KOPT-K1 (cell line): ENCODE data around the gene KDM6B.

ENCODE experiments used
- H3K27ac ChIP-seq: fragments of 200-600 bp; sonication (generic); 2 replicates; pipeline ENCODE4 v1.5.1; 2016; ENCODE audit warnings: antibody characterized with exemption, mild to moderate bottlenecking, low read depth, low read length; ENCODE audit not compliant: poor library complexity, severe bottlenecking
- H3K36me3 ChIP-seq: fragments of 200-600 bp; sonication (generic); 2 replicates; pipeline ENCODE4 v1.5.1; 2017; ENCODE audit warnings: antibody characterized with exemption, mild to moderate bottlenecking, low read length, moderate library complexity; ENCODE audit not compliant: insufficient read depth
- H3K9me3 ChIP-seq: fragments of 200-600 bp; sonication (generic); 2 replicates; pipeline ENCODE4 v1.5.1; 2017; ENCODE audit warnings: antibody characterized with exemption, low read length, mild to moderate bottlenecking; ENCODE audit not compliant: insufficient read depth, poor library complexity, severe bottlenecking

The KDM6B gene

DNA sequence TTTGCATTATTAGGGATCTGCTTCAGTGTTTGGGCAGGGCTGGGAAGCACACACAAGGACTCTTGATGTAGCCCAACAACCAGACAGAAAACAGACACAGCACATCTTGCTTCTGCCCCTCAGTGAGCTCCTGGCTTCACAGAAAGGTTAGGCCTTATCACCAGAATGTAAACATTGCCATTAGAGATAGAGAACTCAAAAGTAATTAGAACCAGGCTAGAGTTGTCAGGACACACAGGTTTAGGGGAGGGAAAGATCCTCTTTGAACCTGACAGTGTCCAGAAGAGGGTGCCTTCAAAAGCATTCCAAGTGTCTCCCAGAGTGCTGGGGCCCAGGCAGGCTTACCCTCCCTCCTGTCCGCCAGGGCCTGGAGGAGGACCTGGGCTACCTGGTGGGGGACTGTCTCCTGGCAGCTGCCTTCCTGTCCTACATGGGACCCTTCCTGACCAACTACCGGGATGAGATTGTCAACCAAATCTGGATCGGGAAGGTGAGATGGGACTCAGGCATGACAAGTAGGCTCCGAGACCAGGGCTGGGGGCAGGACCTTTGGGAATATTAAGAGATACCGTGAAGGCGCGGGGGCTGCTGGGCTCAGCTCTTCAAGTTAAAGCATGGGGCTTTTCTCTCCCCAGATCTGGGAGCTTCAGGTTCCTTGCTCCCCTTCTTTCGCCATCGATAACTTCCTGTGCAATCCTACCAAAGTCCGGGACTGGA, 16.9 kb upstream of the KDM6B start:
- Histone ChIP-seq H3K36me3 (no peaks in the 10 kb centered on the region), H3K9me3 (no peaks in the 10 kb centered on the region), H3K27ac (no peak overlapping the region)

DNA sequence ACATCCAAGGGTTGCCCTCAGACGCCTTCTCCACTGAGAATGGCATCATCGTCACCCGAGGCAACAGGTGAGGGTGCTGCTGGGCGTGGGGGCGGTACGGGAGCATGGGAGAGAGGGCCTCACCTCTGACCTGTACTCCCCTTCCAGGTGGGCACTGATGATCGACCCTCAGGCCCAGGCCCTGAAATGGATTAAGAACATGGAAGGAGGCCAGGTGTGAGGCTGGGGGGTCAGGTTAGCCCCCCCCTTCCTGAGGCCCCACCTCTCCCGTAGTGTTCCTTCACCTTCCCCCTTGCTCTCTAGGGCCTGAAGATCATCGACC, 16.4 kb upstream of the KDM6B start:
- Histone ChIP-seq H3K27ac (no peak overlapping the region), H3K9me3 (no peaks in the 10 kb centered on the region), H3K36me3 (no peaks in the 10 kb centered on the region)

DNA sequence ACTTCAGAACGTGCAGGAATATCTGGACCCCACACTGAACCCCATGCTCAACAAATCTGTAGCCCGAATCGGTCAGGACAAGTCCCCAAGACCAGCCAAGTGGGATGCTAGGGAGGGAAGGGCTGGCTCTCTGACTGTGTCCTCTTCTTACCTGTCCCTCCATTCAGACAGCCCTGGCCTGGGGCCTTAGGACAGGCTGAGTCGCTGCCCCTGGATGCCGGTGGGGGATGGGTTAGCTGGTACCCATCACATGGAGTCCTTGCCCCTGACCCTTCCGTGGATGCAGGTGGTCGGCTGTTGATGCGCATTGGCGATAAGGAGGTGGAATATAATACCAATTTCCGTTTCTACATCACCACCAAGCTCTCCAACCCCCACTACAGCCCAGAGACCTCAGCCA, 16.0 kb upstream of the KDM6B start:
- no peaks in the 10 kb centered on the region for H3K36me3 ChIP-seq
- no peak overlapping the region for H3K27ac ChIP-seq
- H3K9me3 ChIP-seq, result no peaks in the 10 kb centered on the region

DNA sequence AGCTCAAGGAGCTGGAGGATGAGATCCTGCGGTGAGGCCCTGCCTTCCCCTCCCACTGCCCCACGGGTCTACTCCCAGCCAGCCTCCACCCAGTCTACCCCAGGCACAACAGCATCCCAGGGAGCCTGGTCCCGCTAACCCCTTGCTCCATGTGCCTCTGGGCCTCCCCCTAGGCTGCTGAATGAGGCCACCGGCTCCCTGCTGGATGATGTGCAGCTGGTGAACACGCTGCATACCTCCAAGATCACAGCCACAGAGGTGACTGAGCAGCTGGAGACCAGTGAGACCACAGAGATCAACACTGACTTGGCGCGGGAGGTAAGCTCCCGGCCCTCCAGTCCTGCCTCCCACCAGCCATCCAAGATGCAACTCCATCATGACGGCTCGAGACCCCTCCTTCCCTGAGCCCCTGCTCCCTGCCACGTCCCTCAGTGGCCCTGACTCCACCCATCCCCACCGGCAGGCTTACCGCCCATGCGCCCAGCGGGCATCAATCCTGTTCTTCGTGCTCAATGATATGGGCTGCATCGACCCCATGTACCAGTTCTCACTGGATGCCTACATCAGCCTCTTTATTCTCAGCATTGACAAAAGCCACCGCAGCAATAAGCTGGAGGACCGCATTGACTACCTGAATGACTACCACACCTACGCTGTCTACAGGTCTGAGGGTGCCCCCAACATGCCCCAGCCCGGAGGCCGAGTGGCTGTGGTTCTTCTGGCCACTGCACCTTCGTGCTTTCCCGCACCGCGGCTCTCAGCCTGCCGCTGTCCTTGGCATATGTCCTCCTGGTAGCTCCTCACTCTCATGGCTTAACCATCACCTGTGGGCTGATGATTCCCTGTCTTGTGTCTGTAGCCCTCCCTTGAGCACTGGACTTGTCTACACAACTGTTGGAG, 15.0 kb upstream of the KDM6B start:
- Histone ChIP-seq H3K36me3 (no peaks in the 10 kb centered on the region), H3K27ac (no peak overlapping the region), H3K9me3 (no peaks in the 10 kb centered on the region)

DNA sequence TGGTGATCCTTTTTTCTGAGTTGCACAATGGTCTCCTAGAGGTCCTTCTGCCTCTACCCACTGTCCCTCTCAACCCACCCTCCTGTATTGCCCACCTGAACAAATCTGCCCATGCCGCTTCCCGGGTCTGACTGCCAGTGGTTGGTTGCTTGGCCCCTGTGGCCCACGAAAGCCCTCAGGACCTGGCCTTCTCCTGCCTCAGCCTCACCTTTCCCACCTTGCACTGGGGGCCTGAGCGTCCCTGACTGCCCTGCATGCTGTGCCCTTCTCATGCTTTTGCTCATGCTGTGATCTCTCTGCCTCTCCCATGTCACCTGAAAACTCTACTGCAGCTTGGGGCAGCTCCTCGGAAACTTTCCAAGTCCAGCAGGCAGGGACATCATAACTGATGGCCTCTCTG, 13.8 kb upstream of the KDM6B start:
- Histone ChIP-seq H3K36me3 (no peaks in the 10 kb centered on the region), H3K9me3 (no peaks in the 10 kb centered on the region), H3K27ac (no peak overlapping the region)

DNA sequence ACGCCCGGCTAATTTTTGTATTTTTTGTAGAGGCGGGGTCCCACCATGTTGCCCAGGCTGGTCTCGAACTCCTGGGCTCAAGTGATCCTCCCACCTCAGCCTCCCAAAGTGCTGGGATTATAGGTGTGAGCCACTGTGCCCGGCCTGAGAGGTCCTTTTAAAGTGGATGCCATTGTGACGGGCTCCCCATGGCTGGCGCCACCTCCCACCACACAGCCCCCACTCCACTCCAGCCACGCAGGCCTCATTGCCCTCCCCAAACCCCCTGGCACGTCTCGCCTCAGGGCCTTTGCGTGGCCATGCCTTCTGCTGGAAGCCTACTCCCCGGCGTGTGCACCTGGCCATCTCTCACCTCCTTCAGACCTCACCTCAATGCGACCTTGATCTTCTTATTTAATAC, 11.9 kb upstream of the KDM6B start:
- no peak overlapping the region for H3K27ac ChIP-seq
- no peaks in the 10 kb centered on the region for H3K36me3 ChIP-seq
- no peaks in the 10 kb centered on the region for H3K9me3 ChIP-seq

DNA sequence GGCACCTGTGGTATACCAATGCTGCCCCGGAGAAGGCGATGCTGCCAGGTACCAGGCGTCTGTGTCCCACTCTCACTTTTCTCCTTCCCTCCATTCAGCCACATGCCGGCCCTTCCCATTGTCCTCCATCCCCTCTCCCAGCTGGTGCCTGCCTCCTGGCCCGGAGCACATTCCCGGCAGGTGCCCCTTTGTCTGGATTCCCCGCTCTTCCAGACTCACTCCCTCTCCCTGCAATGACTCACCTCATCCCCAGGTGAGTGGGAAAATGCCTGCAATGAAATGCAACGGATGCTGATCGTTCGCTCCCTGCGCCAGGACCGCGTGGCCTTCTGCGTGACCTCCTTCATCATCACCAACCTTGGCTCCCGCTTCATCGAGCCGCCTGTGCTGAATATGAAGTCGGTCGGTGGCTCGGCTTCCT, 10.4 kb upstream of the KDM6B start:
- Histone ChIP-seq H3K27ac (no peak overlapping the region), H3K9me3 (no peaks in the 10 kb centered on the region), H3K36me3 (no peaks in the 10 kb centered on the region)

DNA sequence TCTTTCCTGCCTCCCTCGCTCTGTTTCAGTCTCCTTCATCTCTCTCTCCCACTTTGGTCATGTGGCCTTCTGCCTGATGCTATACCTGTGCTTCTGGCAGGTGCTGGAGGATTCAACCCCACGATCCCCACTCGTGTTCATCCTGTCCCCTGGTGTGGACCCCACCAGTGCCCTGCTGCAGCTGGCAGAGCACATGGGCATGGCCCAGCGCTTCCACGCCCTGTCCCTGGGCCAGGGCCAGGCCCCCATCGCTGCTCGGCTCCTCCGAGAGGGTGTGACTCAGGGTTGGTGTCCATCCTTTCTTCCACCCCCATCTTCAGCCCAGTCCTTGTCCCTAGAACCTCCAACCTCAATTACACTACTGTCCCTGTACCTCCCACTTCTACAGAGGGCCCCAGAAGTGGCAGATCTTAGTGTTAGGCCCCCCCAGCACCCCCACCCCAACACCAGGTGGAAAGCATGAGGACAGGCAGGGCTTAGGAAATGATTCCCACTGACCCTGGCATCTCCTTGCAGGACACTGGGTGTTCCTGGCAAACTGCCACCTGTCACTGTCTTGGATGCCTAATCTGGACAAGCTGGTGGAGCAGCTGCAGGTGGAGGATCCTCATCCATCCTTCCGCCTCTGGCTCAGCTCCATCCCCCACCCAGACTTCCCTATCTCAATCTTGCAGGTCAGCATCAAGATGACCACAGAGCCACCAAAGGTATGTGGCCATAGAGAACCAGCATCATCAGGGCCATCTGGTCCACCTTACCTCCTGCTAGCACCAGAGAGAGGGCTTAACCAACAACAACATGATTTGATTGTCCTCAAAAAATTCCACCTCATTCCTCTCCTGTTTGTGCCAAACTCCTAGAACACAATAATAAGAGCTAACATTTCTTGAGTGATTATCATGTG, 9.7 kb upstream of the KDM6B start:
- Histone ChIP-seq H3K9me3 (no peaks in the 10 kb centered on the region), H3K27ac (no peak overlapping the region), H3K36me3 (no peaks in the 10 kb centered on the region)

DNA sequence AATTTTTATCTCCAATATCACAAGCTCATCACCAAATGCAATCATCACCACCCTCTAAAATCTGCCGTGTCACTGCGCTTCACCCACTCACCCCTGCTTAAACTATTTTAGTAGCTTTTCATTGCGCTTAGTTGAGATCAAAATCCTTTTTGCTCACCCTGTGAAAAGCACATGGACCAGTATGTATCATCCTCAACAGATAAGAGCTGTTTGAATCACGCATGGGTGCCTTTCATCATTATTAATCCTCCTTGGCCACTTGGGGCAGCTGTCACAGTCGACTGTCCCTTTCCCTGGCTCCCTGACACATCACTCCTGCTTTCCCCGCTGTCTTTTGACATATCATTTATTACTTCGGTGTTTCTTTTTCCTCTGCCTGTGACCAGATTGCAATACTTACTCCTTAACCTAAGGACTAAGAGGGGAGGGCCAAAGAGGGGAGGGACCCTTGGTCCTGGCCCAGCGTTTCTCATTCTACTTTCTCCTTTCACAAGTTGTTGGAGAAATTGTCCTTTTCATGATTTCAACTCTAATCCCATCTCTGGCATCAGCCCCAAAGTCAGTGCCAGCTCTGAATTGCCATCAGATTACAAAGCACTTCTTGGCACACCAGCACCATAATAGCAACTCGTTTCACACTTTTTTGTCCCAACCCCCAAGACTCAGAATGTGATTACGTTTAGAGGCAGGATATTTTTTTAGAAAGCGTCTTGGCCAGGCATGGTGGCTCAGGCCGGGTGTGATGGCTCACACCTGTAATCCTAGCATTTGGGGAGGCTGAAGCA, 8.6 kb upstream of the KDM6B start:
- Histone ChIP-seq H3K36me3 (no peaks in the 10 kb centered on the region), H3K27ac (no peak overlapping the region), H3K9me3 (no peaks in the 10 kb centered on the region)

DNA sequence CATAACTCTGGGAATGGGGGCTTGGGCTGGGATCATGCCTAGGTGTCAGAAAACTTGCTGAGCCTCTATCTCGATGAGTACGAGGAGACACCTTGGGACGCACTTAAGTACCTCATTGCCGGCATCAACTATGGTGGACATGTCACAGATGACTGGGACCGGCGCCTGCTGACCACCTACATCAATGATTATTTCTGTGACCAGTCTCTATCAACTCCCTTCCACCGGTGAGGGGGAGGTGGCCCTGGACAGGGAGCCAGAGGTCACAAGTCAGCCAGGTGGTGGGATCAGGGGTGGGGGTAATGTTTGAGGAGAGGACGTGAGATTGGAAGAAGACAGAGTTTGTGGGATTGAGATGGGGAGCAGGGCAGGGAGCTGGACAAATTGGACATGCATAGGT, 3.4 kb upstream of the KDM6B start:
- Histone ChIP-seq H3K36me3 (no peaks in the 10 kb centered on the region), H3K27ac (no peak overlapping the region)

DNA sequence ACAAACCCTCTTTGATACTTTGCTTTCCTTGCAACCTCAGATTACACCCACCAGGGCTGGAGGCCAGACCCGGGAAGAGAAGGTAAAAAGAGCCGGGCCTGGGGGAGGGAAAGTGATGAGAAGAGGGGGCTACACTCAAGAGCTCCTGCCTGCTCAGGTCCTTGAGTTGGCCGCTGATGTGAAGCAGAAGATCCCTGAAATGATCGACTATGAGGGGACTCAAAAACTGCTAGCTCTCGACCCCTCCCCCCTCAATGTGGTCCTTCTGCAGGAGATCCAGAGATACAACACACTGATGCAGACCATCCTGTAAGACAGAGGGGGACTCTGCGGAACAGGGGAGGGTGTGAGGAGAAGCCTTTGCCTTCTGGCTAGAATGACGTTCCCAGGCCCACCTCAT, 2.8 kb upstream of the KDM6B start:
- no peak overlapping the region for H3K27ac ChIP-seq
- H3K9me3 ChIP-seq, result no peaks in the 10 kb centered on the region
- H3K36me3 ChIP-seq, result no peaks in the 10 kb centered on the region

More for the DNA sequence above, 3.4 kb upstream of the KDM6B start:
- H3K9me3 ChIP-seq, result no peaks in the 10 kb centered on the region

DNA sequence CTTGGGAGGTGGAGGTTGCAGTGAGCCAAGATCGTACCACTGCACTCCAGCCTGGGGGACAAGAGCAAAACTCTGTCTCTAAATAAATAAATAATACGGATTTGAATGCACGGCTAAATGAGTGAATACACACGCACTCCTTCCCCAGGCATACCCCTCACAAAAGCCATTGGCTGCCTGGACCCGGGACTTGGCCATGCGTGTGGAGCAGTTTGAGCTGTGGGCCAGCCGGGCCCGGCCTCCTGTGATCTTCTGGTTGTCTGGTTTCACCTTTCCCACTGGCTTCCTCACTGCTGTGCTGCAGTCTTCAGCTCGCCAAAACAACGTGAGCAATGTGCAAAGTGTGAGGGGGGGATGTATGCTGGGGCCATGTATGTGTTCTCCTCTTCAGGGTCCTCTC, 1.6 kb upstream of the KDM6B start:
- Histone ChIP-seq H3K27ac (no peak overlapping the region), H3K36me3 (no peaks in the 10 kb centered on the region), H3K9me3 (no peaks in the 10 kb centered on the region)

DNA sequence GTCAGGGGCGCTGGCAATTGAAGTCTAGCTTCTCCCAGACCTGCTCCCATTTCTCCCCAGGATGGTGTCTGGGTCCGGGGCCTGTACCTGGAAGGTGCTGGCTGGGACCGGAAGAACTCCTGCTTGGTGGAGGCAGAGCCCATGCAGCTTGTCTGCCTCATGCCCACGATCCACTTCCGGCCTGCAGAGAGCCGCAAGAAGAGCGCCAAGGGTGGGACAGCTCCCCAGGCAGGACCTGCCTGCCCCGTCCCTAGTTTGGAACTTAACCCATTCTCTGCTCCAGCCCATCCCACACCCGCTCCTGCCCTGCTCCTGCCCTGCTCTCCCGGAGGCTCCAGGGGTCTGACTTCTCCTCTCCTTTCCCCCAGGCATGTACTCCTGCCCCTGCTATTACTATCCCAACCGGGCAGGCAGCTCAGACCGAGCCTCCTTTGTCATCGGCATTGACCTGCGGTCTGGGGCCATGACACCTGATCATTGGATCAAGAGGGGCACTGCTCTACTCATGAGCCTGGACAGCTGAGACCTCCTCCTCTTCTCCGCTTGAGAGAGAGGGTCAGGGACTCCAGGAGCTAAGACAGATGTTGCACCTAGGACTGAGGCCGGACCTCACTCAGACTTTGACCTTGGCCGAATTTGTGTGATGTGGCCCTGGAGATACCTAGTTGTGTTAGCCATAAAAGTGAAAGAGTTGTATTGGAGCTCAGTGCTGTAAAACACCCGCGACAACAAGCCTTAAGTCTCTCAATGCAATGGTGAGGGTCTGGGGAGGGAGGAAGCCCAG, 814 bp upstream of the KDM6B start:
- H3K36me3 ChIP-seq, result no peaks in the 10 kb centered on the region
- no peak overlapping the region for H3K27ac ChIP-seq
- H3K9me3 ChIP-seq, result no peaks in the 10 kb centered on the region

DNA sequence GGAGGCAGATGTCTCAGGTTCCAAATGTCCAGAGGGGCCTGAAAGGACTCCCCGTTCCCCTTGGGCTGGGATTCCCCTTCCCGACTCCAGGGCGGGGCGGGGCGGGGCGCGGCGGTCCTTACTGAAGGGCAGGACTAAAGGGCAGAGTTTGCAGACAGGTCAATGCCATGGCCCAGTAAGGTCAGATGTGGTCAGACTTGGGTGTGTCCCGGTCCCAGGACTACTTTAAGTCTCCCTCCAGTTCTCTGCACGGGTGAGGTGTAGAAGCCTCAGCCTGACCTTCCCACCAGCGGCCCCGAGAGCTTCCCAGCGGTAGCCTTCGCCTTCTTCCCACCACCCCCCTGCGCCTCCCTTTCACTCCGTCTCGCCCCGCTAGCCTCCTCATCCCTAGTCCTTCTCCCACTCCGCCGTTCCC, 532 bp downstream of the KDM6B start:
- H3K36me3 ChIP-seq, result no peaks in the 10 kb centered on the region
- peak overlapping the region; percentile 88 for H3K27ac ChIP-seq

More for the DNA sequence above, 532 bp downstream of the KDM6B start:
- H3K9me3 ChIP-seq, result no peaks in the 10 kb centered on the region
